Germinal center (tissue), 1 donor: ENCODE data around the gene DDIT3.

Experiments
- DNase-seq: peaks from one replicate; pipeline ENCODE4 v3.0.0; 2012; ENCODE audit warnings: mixed read lengths, low spot score

The DDIT3 gene

DNA sequence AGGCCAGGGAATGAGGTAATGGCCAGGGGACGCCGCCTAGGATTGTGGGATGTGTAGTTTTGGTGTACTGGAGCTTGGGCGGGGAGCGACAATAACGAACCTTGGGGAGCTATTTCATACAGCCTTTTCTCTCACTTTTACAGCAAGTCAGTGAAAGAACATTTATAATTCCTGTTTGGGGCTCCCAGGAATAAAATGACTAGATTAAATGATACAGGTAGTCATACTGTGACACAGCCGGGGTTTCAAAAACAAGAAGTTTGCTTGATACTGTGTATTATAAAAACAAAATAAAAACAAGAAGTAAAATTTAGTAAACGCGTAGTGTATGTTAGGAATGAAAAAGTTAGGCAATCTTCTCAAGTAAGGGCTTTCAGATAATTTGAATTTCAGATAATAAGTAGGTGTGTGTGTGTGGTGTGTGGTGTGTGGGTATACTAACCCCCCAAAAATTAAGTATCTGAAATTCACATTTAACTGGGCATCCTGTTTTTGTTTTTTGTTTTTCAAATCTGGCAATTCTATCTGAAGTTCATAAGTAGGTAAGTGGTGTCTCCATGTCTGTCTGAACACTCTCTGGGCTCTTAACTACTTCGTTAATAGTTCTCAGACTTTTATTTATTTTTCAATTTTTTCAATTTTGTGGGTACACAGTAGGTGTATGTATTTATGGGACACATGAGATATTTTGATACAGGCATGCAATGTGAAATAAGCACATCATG is 27.1 kb upstream of the DDIT3 start:
- no peak for DNase-seq

DNA sequence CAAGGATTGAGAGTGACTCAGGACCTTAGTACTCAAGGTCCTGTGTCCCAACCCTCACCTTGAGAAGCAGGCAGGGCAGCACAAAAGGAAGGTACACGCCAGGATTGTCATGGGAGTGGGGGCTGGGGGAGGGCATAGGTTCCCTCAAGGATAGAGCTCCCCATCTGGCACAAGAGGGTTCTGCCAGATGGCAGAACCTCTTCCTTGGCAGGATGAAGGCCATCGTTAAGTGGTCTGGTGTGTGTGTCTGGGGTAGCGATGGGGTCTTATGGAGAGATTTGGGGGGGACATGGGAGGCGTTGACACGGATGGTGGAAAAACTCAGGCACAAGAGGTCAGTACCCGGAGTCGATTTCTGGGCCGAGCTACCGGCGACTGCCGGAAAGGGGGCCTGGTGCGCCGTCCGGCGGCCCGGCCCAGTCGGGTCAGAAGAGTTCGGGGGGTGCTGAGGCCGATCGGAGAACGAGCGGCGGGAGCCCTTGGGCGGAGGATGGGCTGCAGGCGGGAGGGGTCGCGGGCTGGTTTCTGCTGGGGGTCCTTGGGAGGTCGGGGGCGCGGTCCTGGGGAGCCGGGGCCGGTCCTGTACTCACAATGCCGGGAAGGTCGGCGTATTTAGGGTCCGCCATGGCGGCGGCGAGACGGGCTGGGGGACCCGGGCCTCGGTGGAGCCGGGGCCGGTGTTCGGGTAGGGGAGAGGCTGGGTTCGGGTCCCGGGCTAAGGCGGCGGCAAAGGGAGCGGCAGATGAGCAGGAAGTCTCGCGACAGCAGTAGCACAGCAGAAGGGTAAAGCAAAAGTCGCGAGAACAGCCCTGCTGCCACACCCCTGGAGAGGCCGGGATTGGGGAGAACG is 26.3 kb upstream of the DDIT3 start, which contains the start of gene DCTN2:
TSS of gene DCTN2 (minus strand) at position 755 of the 850 bp plus-strand sequence. CDS start at position 626, 129 bp downstream.
- DNase-seq, result peak; percentile 95

GRCh38 chr12:57545809-57546437 is 25.6 kb upstream of the DDIT3 start:
- DNase-seq, result no peak

DNA sequence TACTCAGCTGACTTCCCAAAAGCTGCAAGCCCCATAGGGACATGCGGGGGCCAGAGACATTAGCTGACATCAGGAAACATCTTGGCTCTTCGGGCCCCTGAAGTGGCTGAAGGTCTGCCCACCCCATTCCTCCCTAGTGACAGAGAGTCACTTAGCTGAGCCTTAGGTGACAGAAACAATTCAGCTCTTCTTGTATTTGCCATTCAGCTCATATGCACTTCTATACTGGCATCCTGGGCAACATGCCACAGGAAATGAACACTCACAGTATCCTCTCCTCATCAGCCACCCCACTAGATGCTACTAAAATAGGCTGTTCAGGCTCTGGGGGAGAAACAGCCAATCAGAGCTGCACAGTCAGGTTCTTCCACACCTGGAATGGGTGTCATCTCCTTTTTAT is 23.3 kb upstream of the DDIT3 start:
- no peak for DNase-seq

DNA sequence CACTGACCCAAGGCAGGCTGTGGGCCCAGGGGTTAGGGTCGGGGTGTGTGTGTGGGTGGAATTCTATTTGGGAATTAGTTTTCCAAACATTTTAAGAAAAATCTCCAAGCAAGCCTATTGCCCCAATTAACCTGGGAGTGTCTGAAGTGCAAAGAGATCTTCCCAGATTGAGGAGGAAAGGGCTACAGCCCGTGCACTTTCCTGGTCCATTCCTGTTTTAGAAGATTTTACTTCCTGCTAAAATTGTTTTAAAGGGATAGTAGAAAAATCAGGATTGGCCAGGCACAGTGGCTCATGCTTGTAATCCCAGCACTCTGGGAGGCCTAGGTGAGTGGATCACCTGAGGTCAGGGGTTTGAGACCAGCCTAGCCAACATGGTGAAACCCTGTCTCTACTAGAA is 21.4 kb upstream of the DDIT3 start:
- no peak for DNase-seq

DNA sequence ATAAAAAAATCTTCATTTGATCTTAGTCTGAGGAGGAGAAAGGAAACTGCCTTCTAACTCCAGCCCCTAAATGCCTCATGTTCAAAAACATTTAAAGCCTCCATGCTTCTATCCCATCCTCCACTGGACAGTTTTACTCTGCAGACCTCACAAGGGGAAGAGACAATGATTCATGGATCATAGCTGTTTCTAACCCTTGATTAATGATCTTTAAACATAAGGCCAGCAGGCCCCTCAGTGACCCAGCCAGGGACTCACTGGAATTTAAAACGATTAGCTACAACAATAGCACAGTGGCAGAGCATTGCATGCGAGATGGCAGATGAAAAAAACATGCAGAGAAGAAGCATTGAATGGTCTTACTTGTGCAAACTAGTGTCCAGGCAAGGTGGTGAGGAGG is 20.7 kb upstream of the DDIT3 start:
- DNase-seq, result no peak

DNA sequence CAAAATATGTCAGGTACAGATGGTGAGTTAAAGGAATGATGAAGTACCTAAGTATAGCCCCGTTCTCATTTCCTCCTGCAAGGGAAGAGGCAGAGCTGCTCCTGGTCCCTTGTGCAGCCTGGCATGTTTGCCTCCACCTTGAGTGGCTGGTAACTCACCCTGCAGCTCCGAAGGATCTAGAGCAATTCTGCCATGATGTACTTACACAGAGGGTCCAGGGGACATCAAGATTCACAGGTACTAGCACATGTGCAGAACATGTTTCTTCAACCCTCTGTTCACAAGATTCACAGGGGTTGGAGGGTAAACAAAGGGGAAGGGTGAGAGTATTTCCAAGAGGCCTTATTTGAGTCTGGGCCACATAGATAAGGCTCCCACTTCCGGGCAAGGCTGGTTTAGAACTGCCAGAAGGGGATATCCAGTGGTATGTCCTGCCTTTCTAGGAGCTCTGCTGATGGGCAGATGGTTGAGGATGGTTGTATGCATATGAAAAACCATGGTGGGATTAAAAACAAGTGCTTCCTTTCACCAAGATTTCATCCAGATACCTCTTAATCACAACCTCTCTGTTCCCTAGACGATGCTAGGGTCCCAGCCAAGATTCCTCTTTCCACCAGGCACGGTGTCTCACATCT is 18.9 kb upstream of the DDIT3 start:
- no peak for DNase-seq

- DNase-seq, result no peak
Observed at GRCh38 chr12:57536597-57536942, 16.3 kb upstream of the DDIT3 start.

- DNase-seq, result no peak
Observed at GRCh38 chr12:57535764-57536596, 15.7 kb upstream of the DDIT3 start.

DNA sequence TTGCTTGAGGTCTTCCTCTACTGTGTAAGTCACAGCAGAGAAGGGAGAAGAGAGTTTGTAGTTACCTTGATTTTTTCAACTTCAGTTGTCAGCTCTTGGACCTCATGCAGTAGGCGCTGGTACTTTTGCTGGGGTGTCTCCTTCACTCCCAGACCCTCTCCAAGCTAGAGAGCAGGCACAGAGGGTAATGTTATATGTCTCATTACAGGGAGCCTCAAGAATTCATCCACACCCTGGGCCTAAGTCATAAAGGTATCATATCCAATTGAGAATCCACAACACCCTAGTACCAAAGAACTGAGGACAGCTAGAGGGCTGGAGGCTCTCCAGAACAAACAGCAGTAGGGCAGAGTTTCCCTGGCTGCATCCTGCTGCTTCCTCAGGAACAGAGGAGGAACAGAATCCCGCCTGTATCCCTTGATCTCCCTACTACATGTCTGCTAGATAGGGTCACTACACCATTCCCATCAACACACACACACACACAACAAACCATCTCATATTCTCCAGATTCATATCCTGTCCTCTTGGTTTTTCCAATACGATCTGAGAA is 14.8 kb upstream of the DDIT3 start:
- DNase-seq, result no peak

- no peak for DNase-seq
Observed at GRCh38 chr12:57534250-57534649, 13.9 kb upstream of the DDIT3 start.

- no peak for DNase-seq
Observed at GRCh38 chr12:57533108-57533507, 12.8 kb upstream of the DDIT3 start.

DNA sequence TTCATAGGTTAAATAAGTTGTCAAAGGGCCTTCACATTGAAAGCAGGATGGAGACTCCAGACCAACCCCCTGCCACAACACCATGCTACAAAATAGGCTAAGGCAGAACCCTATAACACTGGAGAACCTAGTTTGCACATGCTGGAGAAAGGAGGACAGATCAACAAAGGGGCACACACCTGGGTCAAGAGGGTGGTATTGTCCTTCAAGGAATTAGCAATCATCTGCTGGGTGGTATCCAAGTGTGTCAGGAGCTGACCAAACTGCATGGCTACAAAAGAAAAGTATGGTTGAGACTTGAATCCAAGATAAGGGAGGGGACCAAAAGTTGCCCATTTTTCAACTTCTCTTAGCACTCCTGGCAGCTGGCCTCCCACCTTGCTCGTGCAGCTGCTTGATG is 11.5 kb upstream of the DDIT3 start:
- DNase-seq, result no peak

- DNase-seq, result no peak
Observed at GRCh38 chr12:57530396-57531142, 10.3 kb upstream of the DDIT3 start.

GRCh38 chr12:57529831-57530230 is 9.5 kb upstream of the DDIT3 start:
- DNase-seq, result no peak

DNA sequence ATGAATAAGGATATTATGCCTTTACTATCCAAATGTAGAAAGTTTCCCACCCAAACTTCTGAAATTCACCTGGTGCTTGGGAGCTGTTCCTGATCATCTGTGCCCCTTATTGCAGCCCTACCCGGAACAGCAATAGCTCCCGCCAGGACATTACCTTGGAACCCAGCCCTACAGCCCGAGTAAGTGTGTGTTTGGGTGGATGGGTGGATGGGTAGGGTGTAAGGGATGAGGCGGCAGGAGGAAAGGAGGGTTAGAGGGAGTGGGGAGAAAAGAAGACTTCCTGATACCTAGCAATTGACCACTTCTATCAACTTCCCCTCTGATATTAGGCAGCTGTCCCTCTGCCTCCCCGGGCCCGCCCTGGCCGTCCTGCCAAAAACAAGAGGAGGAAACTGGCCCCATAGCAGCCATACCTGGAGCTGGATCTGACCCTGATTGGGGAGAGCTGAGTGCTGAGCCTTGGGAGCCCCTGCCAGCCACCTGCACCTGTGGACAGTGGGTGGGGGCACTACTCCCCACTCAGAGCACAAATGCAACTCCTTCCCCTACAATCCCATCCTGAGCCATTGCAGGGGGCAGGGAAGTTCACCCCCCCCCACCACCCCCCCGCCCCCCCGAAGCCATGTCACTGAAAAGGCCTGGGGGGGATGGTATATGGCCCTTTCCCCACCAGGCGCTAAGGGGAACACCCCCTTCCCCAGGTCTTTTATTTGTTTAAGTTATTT is 8.7 kb upstream of the DDIT3 start:
- no peak for DNase-seq

GRCh38 chr12:57528176-57528575 is 7.9 kb upstream of the DDIT3 start:
- DNase-seq, result no peak

GRCh38 chr12:57527184-57527583 is 6.9 kb upstream of the DDIT3 start:
- no peak for DNase-seq

DNA sequence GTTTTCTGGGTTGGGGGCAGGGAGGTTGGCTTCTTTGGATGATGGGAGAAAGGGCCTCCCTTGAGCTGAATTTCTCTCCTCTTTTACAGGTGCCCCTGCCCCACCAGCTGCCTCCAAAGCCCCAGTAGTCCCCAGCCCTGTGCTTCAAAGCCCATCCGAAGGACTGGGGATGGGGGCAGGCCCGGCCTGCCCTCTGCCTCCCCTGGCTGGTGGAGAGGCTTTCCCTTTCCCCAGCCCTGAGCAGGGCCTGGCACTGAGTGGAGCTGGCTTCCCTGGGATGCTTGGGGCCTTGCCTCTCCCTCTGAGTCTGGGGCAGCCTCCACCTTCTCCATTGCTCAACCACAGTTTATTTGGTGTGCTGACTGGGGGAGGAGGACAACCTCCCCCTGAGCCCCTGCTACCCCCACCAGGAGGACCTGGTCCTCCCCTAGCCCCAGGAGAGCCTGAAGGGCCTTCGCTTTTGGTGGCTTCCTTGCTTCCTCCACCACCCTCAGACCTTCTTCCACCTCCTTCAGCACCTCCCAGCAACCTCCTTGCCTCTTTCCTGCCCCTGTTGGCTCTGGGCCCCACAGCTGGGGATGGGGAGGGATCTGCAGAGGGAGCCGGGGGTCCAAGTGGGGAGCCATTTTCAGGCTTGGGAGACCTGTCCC is 6.3 kb upstream of the DDIT3 start:
- DNase-seq, result no peak
